ENCODE measurements around the gene MRPS10.
"Not testable (repeated sequence)": the region's sequence is repeated elsewhere in the genome, so short reads cannot be mapped to it uniquely, and the experiment has no call there.

The MRPS10 gene

GRCh38 chr6:42203183-42203582 is 14.5 kb downstream of the MRPS10 start:
- peaks cover 3% of the 10 kb centered on the region for H3K79me1 ChIP-seq (replicated peaks; ENCODE audit: low read length, poor library complexity, severe bottlenecking)
- no peak overlapping the region for H3K9ac ChIP-seq (ENCODE audit: low read length)
- no peak overlapping the region for H2AFZ ChIP-seq (ENCODE audit: low read depth, low read length)
- peak overlapping the region; percentile 9 for H2AK5ac ChIP-seq (ENCODE audit: low read length, severe bottlenecking)
- H4K8ac ChIP-seq (ENCODE audit: low read length) = no peak overlapping the region
- H3K36me3 ChIP-seq (ENCODE audit: control insufficient read depth in 1 of 2, insufficient read depth in 2 of 2, low read depth in 1 of 2, low read length in 2 of 2) = peaks cover 3 to 27% of the 10 kb centered on the region in 2 experiments
- H3K14ac ChIP-seq (ENCODE audit: low read length in 2 of 2) = no peak overlapping the region
- H3K4me1 ChIP-seq (ENCODE audit: control insufficient read depth, insufficient read depth, low read depth, low read length) = peaks cover 6% of the 10 kb centered on the region
- H3K27me3 ChIP-seq (ENCODE audit: control insufficient read depth in 1 of 2, insufficient read depth in 1 of 2, low read length in 2 of 2) = no peaks in the 10 kb centered on the region
- no peak overlapping the region for H2BK12ac ChIP-seq (ENCODE audit: low read length in 2 of 2)
- no peak overlapping the region for H3K27ac ChIP-seq (ENCODE audit: low read length, poor library complexity, severe bottlenecking)
- WGBS = 97% methylated on average over 3 of the region's 3 CpGs
- no peaks in the 10 kb centered on the region for H3K9me3 ChIP-seq (ENCODE audit: control insufficient read depth, low read length)
- H2BK120ac ChIP-seq (ENCODE audit: low read depth, low read length) = no peak overlapping the region
- no peak overlapping the region for H2BK15ac ChIP-seq (ENCODE audit: low read depth, poor library complexity, severe bottlenecking)
- no peak overlapping the region for H2BK5ac ChIP-seq (ENCODE audit: low read depth, low read length, poor library complexity, severe bottlenecking)
- no peak overlapping the region for H3K4me3 ChIP-seq (ENCODE audit: insufficient read depth in 1 of 2, low read depth in 1 of 2, low read length in 2 of 2)
- H3K4me2 ChIP-seq (ENCODE audit: low read length, poor library complexity, severe bottlenecking) = no peak overlapping the region
- no peak for DNase-seq
- no peak overlapping the region for H3K23ac ChIP-seq (ENCODE audit: low read length in 2 of 2)
- H4K91ac ChIP-seq (ENCODE audit: low read length) = no peak overlapping the region
- H3K18ac ChIP-seq (ENCODE audit: low read depth in 1 of 2, low read length in 2 of 2) = no peak overlapping the region
- H3K4ac ChIP-seq (ENCODE audit: low read depth in 1 of 2, low read length in 2 of 2) = no peak overlapping the region

- H3K23ac ChIP-seq (ENCODE audit: low read length in 2 of 2); H3K27ac ChIP-seq (ENCODE audit: low read length, poor library complexity, severe bottlenecking); H3K4ac ChIP-seq (ENCODE audit: low read depth in 1 of 2, low read length in 2 of 2); H3K9me3 ChIP-seq (ENCODE audit: control insufficient read depth, low read length); H4K91ac ChIP-seq (ENCODE audit: low read length); H4K8ac ChIP-seq (ENCODE audit: low read length); H3K4me3 ChIP-seq (ENCODE audit: insufficient read depth in 1 of 2, low read depth in 1 of 2, low read length in 2 of 2); H2BK12ac ChIP-seq (ENCODE audit: low read length in 2 of 2); DNase-seq; H2BK120ac ChIP-seq (ENCODE audit: low read depth, low read length); H2AFZ ChIP-seq (ENCODE audit: low read depth, low read length); H3K79me1 ChIP-seq (replicated peaks; ENCODE audit: low read length, poor library complexity, severe bottlenecking); H3K27me3 ChIP-seq (ENCODE audit: control insufficient read depth in 1 of 2, insufficient read depth in 1 of 2, low read length in 2 of 2); H2BK5ac ChIP-seq (ENCODE audit: low read depth, low read length, poor library complexity, severe bottlenecking); H3K14ac ChIP-seq (ENCODE audit: low read length in 2 of 2); H3K9ac ChIP-seq (ENCODE audit: low read length); H3K18ac ChIP-seq (ENCODE audit: low read depth in 1 of 2, low read length in 2 of 2); H3K4me2 ChIP-seq (ENCODE audit: low read length, poor library complexity, severe bottlenecking): not testable (repeated sequence)
- H3K4me1 ChIP-seq (ENCODE audit: control insufficient read depth, insufficient read depth, low read depth, low read length) = peaks cover 12% of the 10 kb centered on the region
- 95% methylated on average over 12 of the region's 13 CpGs for WGBS
- peak overlapping the region; percentile 39 for H2BK15ac ChIP-seq (ENCODE audit: low read depth, poor library complexity, severe bottlenecking)
- H2AK5ac ChIP-seq (ENCODE audit: low read length, severe bottlenecking) = peak overlapping the region; percentile 81
- peaks cover 4 to 19% of the 10 kb centered on the region in 2 experiments for H3K36me3 ChIP-seq (ENCODE audit: control insufficient read depth in 1 of 2, insufficient read depth in 2 of 2, low read depth in 1 of 2, low read length in 2 of 2)
Measured at GRCh38 chr6:42202131-42202915, 15.3 kb downstream of the MRPS10 start.

- Histone ChIP-seq H3K23ac (ENCODE audit: low read length in 2 of 2) (no peak overlapping the region), H3K79me1 (replicated peaks; ENCODE audit: low read length, poor library complexity, severe bottlenecking) (peaks cover 3% of the 10 kb centered on the region), H4K91ac (ENCODE audit: low read length) (no peak overlapping the region), H3K4me3 (ENCODE audit: insufficient read depth in 1 of 2, low read depth in 1 of 2, low read length in 2 of 2) (no peak overlapping the region), H2AK5ac (ENCODE audit: low read length, severe bottlenecking) (peak overlapping the region; percentile 49), H3K9me3 (ENCODE audit: control insufficient read depth, low read length) (no peaks in the 10 kb centered on the region), H2BK5ac (ENCODE audit: low read depth, low read length, poor library complexity, severe bottlenecking) (no peak overlapping the region), H2BK15ac (ENCODE audit: low read depth, poor library complexity, severe bottlenecking) (no peak overlapping the region), H3K18ac (ENCODE audit: low read depth in 1 of 2, low read length in 2 of 2) (no peak overlapping the region), H3K27me3 (ENCODE audit: control insufficient read depth in 1 of 2, insufficient read depth in 1 of 2, low read length in 2 of 2) (no peaks in the 10 kb centered on the region), H3K4me2 (ENCODE audit: low read length, poor library complexity, severe bottlenecking) (no peak overlapping the region), H3K4me1 (ENCODE audit: control insufficient read depth, insufficient read depth, low read depth, low read length) (peaks cover 14% of the 10 kb centered on the region), H3K27ac (ENCODE audit: low read length, poor library complexity, severe bottlenecking) (no peak overlapping the region), H3K36me3 (ENCODE audit: control insufficient read depth in 1 of 2, insufficient read depth in 2 of 2, low read depth in 1 of 2, low read length in 2 of 2) (peaks cover 5 to 12% of the 10 kb centered on the region in 2 experiments), H2AFZ (ENCODE audit: low read depth, low read length) (no peak overlapping the region), H3K9ac (ENCODE audit: low read length) (no peak overlapping the region), H3K4ac (ENCODE audit: low read depth in 1 of 2, low read length in 2 of 2) (no peak overlapping the region), H2BK120ac (ENCODE audit: low read depth, low read length) (no peak overlapping the region), H2BK12ac (ENCODE audit: low read length in 2 of 2) (no peak overlapping the region), H3K14ac (ENCODE audit: low read length in 2 of 2) (no peak overlapping the region), H4K8ac (ENCODE audit: low read length) (no peak overlapping the region)
- DNase-seq = no peak
- WGBS = 59% methylated on average over 3 of the region's 3 CpGs
Measured at GRCh38 chr6:42201382-42201781, 16.3 kb downstream of the MRPS10 start.

- 30% methylated on average over 1 of the region's 1 CpG for WGBS
- DNase-seq = peak; percentile 93
- no peak overlapping the region for H2BK15ac ChIP-seq (ENCODE audit: low read depth, poor library complexity, severe bottlenecking)
Measured at GRCh38 chr6:42200035-42200434, 17.6 kb downstream of the MRPS10 start.

More at GRCh38 chr6:42200035-42200434, 17.6 kb downstream of the MRPS10 start:
- Histone ChIP-seq H3K79me1 (replicated peaks; ENCODE audit: low read length, poor library complexity, severe bottlenecking) (peaks cover 1% of the 10 kb centered on the region), H3K27ac (ENCODE audit: low read length, poor library complexity, severe bottlenecking) (peak overlapping the region; percentile 90), H3K9ac (ENCODE audit: low read length) (peak overlapping the region; percentile 40), H2BK5ac (ENCODE audit: low read depth, low read length, poor library complexity, severe bottlenecking) (no peak overlapping the region), H3K36me3 (ENCODE audit: control insufficient read depth in 1 of 2, insufficient read depth in 2 of 2, low read depth in 1 of 2, low read length in 2 of 2) (peaks cover 3 to 8% of the 10 kb centered on the region in 2 experiments), H3K14ac (ENCODE audit: low read length in 2 of 2) (no peak overlapping the region), H4K91ac (ENCODE audit: low read length) (no peak overlapping the region), H3K9me3 (ENCODE audit: control insufficient read depth, low read length) (no peaks in the 10 kb centered on the region), H4K8ac (ENCODE audit: low read length) (no peak overlapping the region), H3K4me3 (ENCODE audit: insufficient read depth in 1 of 2, low read depth in 1 of 2, low read length in 2 of 2) (peak overlapping the region in 1 of 2 experiments; percentile 10), H3K18ac (ENCODE audit: low read depth in 1 of 2, low read length in 2 of 2) (no peak overlapping the region), H3K4me1 (ENCODE audit: control insufficient read depth, insufficient read depth, low read depth, low read length) (peaks cover 14% of the 10 kb centered on the region), H2BK12ac (ENCODE audit: low read length in 2 of 2) (no peak overlapping the region), H3K23ac (ENCODE audit: low read length in 2 of 2) (no peak overlapping the region), H2AFZ (ENCODE audit: low read depth, low read length) (no peak overlapping the region), H3K4ac (ENCODE audit: low read depth in 1 of 2, low read length in 2 of 2) (no peak overlapping the region), H3K4me2 (ENCODE audit: low read length, poor library complexity, severe bottlenecking) (no peak overlapping the region), H2AK5ac (ENCODE audit: low read length, severe bottlenecking) (no peak overlapping the region), H3K27me3 (ENCODE audit: control insufficient read depth in 1 of 2, insufficient read depth in 1 of 2, low read length in 2 of 2) (no peaks in the 10 kb centered on the region), H2BK120ac (ENCODE audit: low read depth, low read length) (no peak overlapping the region)
